Stomach (tissue), 9 donors: ENCODE measurements around the gene TNFRSF25. TPM values are rescaled to one million over a fixed set of nuclear protein-coding genes. Genes with fewer than 3 reads are reported as not detected.
"Not testable (repeated sequence)": the region's sequence is repeated elsewhere in the genome, so short reads cannot be mapped to it uniquely, and the experiment has no call there.

Experiments
- DNase-seq, 2 donors: peaks; one replicate each; pipeline versions ENCODE4 v3.0.0 to v3.0.0-alpha.2; 2013 to 2019
- H3K27ac ChIP-seq, 5 donors: fragments of 200-600 bp in 4 of 5; sonication (generic) in 4 of 5; one replicate each; pipeline ENCODE4 v1.5.1; 2013 to 2019; ENCODE audit warnings: mild to moderate bottlenecking in 1 of 5, moderate library complexity in 1 of 5
- H3K27me3 ChIP-seq, 3 donors: fragments of 200-600 bp; sonication (generic); one replicate each; pipeline ENCODE4 v1.5.1; 2017 to 2019; ENCODE audit warnings: mixed run types in 1 of 3
- H3K36me3 ChIP-seq, 4 donors: fragments of 200-600 bp; sonication (generic); 1 replicate in 3 of 4; 2 replicates in 1 of 4; pipeline ENCODE4 v1.5.1; 2016 to 2019
- H3K4me1 ChIP-seq, 4 donors: fragments of 200-600 bp; sonication (generic); one replicate each; pipeline ENCODE4 v1.5.1; 2016 to 2019
- H3K4me3 ChIP-seq, 4 donors: fragments of 200-600 bp; sonication (generic) in 3 of 4; one replicate each; pipeline ENCODE4 v1.5.1; 2016 to 2019; ENCODE audit warnings: mild to moderate bottlenecking in 1 of 4
- H3K9me3 ChIP-seq, 4 donors: fragments of 200-600 bp; sonication (generic); one replicate each; pipeline ENCODE4 v1.5.1; 2016 to 2019
- EP300 ChIP-seq: sonication (generic); formaldehyde crosslinking; IDR thresholded peaks from one replicate; pipeline ENCODE4 v1.6.1; 2017; ENCODE audit warnings: antibody characterized with exemption
- POLR2A ChIP-seq, 4 donors: fragments of 450-650 bp; IDR thresholded peaks; one replicate each; pipeline ENCODE4 v1.6.1; 2016; ENCODE audit warnings: antibody characterized with exemption in 4 of 4, control low read depth in 2 of 4, mild to moderate bottlenecking in 1 of 4, moderate library complexity in 1 of 4
- POLR2AphosphoS5 ChIP-seq, 3 donors: sonication (generic); formaldehyde crosslinking; IDR thresholded peaks; one replicate each; pipeline ENCODE4 v1.6.1; 2016; ENCODE audit warnings: antibody characterized with exemption in 3 of 3
- WGBS, 5 donors: extraction: QIAGEN DNeasy Blood & Tissue Kit in 3 of 5; methylation state at CpG; one replicate each; pipeline versions ENCODE4 v1.1.5 to v1.1.7; 2013 to 2018; 5-methylcytosine and 5-hydroxymethylcytosine counted together
- intact Hi-C: fragments of 100-400 bp; cut with DNase I; formaldehyde crosslinking; loops from one replicate; pipeline ENCODE4 v1.15.1; 2023; ENCODE audit warnings: low total_unique reads
- polyA plus RNA-seq, 3 donors: library from polyadenylated mRNA; stranded (reverse); fragments of 200-250 nt; gene quantifications; one replicate each; pipeline ENCODE4 v1.2.3, GENCODE V29; 2013
- total RNA-seq, 5 donors: library from RNA; depleted of rRNA; stranded (reverse); fragments of >200 nt; gene quantifications; one replicate each; pipeline versions ENCODE4 v1.1.0 to v1.2.3, GENCODE V29; 2014 to 2016
- TF ChIP-seq, protein P1 (sequence below), 7 experiments: fragments of 450-650 bp in 4 of 7; fragments of 200-600 bp in 3 of 7; sonication (generic) in 3 of 7; IDR thresholded peaks; one replicate each; pipeline ENCODE4 v1.5.1; 2016 to 2019; ENCODE audit warnings: antibody characterized with exemption in 7 of 7, control low read depth in 2 of 7, mild to moderate bottlenecking in 1 of 7
- donor health status: healthy with polysubstance abuse.
- donor health status: Bipolar disorder and iron deficiency.
- donor health status: healthy.

TNFRSF25 gene
- total and polyA plus RNA-seq, 8 donors = 2.7 to 215 (median 15.2) TPM

DNA sequence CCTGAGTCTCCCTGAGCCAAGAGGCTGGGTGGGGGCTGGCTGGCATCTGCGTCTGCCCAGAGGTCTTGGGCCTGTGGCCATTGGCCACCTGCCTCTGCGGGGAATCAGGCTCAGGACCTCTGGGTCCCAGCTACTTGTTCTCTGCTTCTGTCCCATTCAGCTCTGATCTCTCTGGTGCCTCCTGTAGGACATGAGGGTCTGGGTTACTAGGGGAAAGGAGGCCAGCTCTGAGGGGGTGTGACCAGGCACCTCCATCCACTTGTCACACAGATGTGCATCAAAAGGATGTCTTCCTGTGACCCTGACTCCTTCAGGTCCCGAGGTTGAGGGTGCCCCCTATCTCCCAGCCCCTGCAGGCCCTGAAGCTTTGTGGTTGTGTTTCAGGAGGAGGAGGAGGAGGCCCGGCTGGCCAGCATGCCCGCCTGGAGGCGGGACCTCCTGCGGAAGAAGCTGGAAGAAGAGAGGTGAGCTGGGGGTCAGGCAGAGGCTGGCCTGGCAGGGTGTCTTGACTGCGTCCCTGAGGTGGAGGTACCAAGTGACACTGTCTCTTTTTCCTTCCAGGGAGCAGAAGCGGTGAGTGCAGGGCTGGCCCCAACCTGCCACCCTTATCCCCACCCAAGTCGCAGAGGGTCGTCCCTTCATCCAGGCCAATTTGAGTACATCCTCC, 9.0 kb downstream of the TNFRSF25 start:
- intact Hi-C loops = no loop called here
- WGBS, 5 donors = 80 to 90% (median 85%) methylated on average over 11 of the region's 11 CpGs
- TF ChIP-seq EP300 (no peak), POLR2A (IDR thresholded peaks at IDR 0.05) (no peak), POLR2AphosphoS5 (IDR thresholded peaks at IDR 0.05) (no peak)
- TF ChIP-seq, protein P1, sequence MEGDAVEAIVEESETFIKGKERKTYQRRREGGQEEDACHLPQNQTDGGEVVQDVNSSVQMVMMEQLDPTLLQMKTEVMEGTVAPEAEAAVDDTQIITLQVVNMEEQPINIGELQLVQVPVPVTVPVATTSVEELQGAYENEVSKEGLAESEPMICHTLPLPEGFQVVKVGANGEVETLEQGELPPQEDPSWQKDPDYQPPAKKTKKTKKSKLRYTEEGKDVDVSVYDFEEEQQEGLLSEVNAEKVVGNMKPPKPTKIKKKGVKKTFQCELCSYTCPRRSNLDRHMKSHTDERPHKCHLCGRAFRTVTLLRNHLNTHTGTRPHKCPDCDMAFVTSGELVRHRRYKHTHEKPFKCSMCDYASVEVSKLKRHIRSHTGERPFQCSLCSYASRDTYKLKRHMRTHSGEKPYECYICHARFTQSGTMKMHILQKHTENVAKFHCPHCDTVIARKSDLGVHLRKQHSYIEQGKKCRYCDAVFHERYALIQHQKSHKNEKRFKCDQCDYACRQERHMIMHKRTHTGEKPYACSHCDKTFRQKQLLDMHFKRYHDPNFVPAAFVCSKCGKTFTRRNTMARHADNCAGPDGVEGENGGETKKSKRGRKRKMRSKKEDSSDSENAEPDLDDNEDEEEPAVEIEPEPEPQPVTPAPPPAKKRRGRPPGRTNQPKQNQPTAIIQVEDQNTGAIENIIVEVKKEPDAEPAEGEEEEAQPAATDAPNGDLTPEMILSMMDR (IDR thresholded peaks at IDR 0.05) = no peak
- peaks cover 7 to 35% (median 25%) of the 10 kb centered on the region in 4 donors for H3K4me1 ChIP-seq
- peaks cover 0 to 8% (median 2%) of the 10 kb centered on the region in 4 donors for H3K36me3 ChIP-seq
- peaks cover 17 to 94% (median 37%) of the 10 kb centered on the region in 3 donors for H3K27me3 ChIP-seq
- H3K9me3 ChIP-seq = no peaks in the 10 kb centered on the region
- no peak overlapping the region for H3K27ac ChIP-seq
- H3K4me3 ChIP-seq = no peak overlapping the region
- DNase-seq = no peak

GRCh38 chr1:6455752-6456520, 10.0 kb downstream of the TNFRSF25 start:
- DNase-seq, H3K4me3 ChIP-seq, H3K36me3 ChIP-seq, H3K27ac ChIP-seq, H3K9me3 ChIP-seq, intact Hi-C loops: not testable (repeated sequence)
- Histone ChIP-seq H3K4me1 (peaks cover 7 to 38% (median 23%) of the 10 kb centered on the region in 4 donors), H3K27me3 (peaks cover 17 to 94% (median 46%) of the 10 kb centered on the region in 3 donors)
- 46 to 60% (median 57%) methylated on average over 45 to 58 of the region's 58 CpGs for WGBS, 5 donors

DNA sequence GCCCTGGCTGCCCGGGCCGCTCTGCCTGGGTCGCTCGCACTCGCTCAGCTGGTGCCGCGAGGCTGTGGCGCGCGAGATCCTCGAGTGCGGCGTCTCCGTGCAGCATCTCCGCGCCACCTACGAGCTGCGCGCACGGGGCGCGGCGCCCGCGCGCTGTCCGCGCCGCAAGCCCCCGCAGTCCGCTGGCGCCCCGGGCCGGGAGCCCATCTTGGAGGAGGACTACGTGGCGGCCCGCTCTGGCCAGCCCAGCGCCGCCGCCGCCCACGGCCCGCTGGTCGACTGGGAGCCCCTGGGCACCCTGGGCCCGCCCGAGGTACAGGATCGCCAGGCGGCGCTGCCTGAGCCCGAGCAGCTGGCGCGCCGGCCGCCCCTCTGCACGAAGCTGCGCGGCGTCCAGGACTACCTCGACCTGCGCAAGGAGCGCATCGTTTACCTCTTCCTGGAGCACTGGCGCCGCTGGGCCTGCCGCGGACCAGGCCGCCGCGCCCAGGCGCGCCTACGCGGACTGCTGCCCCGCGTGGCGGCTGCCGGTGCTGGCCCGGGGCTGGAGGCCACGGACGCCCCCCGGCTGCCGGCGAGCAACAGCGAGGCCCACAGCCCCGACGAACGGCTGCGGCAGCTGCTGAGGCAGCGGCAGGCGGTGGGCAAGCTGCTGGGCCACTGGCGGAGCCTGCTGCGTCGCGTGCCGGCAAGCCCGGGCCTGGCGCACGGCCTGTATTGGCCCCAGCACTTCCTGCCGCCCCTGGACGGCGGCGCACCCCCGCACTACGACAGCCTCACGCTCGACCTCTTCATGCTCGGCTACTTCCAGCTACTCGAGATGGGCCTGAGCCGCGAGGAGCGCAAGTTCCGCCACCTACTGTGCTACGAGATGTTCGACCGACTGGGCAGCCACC, 10.9 kb downstream of the TNFRSF25 start:
- Histone ChIP-seq H3K4me3 (peak overlapping the region in 2 of 4 donors; percentile 1 to 26), H3K4me1 (peaks cover 7 to 38% (median 19%) of the 10 kb centered on the region in 4 donors), H3K9me3 (no peaks in the 10 kb centered on the region), H3K36me3 (no peaks in the 10 kb centered on the region), H3K27me3 (peaks cover 17 to 94% (median 46%) of the 10 kb centered on the region in 3 donors), H3K27ac (no peak overlapping the region)
- DNase-seq = peak in 1 of 2 donors; percentile 54
- intact Hi-C loops = no loop called here
- 18 to 34% (median 22%) methylated on average over 45 to 115 of the region's 115 CpGs for WGBS, 5 donors
- TF ChIP-seq EP300 = no peak
- TF ChIP-seq POLR2A (IDR thresholded peaks at IDR 0.05) = no peak

GRCh38 chr1:6453895-6454855, 11.8 kb downstream of the TNFRSF25 start:
- intact Hi-C loops, H3K9me3 ChIP-seq, H3K36me3 ChIP-seq, H3K4me3 ChIP-seq, DNase-seq, H3K27ac ChIP-seq: not testable (repeated sequence)
- H3K27me3 ChIP-seq = peaks cover 17 to 94% (median 55%) of the 10 kb centered on the region in 3 donors
- H3K4me1 ChIP-seq = peaks cover 8 to 38% (median 23%) of the 10 kb centered on the region in 4 donors
- 23 to 59% (median 40%) methylated on average over 28 to 85 of the region's 85 CpGs for WGBS, 5 donors

- WGBS, 5 donors = 37 to 55% (median 41%) methylated on average over 4 to 6 of the region's 6 CpGs
- no peak for TF ChIP-seq EP300
- TF ChIP-seq, protein P1 (IDR thresholded peaks at IDR 0.05) = no peak
- no peak for TF ChIP-seq POLR2AphosphoS5 (IDR thresholded peaks at IDR 0.05)
- no peak for TF ChIP-seq POLR2A (IDR thresholded peaks at IDR 0.05)
- no peaks in the 10 kb centered on the region for H3K9me3 ChIP-seq
- peaks cover 30 to 100% (median 82%) of the 10 kb centered on the region in 3 donors for H3K27me3 ChIP-seq
- H3K27ac ChIP-seq = no peak overlapping the region
- peaks cover 32 to 65% (median 48%) of the 10 kb centered on the region in 4 donors for H3K4me1 ChIP-seq
- H3K36me3 ChIP-seq = no peaks in the 10 kb centered on the region
- no peak overlapping the region for H3K4me3 ChIP-seq
- intact Hi-C loops = no loop called here
- DNase-seq = peak; percentile 57 to 74
Observed at GRCh38 chr1:6450943-6451373, 15.0 kb downstream of the TNFRSF25 start.

- Histone ChIP-seq H3K4me1 (peaks cover 32 to 64% (median 48%) of the 10 kb centered on the region in 4 donors), H3K27me3 (peaks cover 30 to 100% (median 78%) of the 10 kb centered on the region in 3 donors)
- H3K36me3 ChIP-seq, H3K4me3 ChIP-seq, H3K9me3 ChIP-seq, DNase-seq, intact Hi-C loops, H3K27ac ChIP-seq: not testable (repeated sequence)
- WGBS, 5 donors = 46 to 66% (median 55%) methylated on average over 8 to 10 of the region's 10 CpGs
Observed at GRCh38 chr1:6450486-6450885, 15.5 kb downstream of the TNFRSF25 start.
